GM21576 (cell line): ENCODE results near the gene NDUFAF8.
"Not testable (repeated sequence)": the region's sequence is repeated elsewhere in the genome, so short reads cannot be mapped to it uniquely, and the experiment has no call there.

ENCODE experiments used
- ATAC-seq: cut with Tn5 transposase; IDR thresholded peaks from one replicate; pipeline ENCODE4 v1.9.1; 2021; ENCODE audit warnings: mild to moderate bottlenecking, moderate library complexity; ENCODE audit not compliant: unreplicated experiment

Gene NDUFAF8

DNA sequence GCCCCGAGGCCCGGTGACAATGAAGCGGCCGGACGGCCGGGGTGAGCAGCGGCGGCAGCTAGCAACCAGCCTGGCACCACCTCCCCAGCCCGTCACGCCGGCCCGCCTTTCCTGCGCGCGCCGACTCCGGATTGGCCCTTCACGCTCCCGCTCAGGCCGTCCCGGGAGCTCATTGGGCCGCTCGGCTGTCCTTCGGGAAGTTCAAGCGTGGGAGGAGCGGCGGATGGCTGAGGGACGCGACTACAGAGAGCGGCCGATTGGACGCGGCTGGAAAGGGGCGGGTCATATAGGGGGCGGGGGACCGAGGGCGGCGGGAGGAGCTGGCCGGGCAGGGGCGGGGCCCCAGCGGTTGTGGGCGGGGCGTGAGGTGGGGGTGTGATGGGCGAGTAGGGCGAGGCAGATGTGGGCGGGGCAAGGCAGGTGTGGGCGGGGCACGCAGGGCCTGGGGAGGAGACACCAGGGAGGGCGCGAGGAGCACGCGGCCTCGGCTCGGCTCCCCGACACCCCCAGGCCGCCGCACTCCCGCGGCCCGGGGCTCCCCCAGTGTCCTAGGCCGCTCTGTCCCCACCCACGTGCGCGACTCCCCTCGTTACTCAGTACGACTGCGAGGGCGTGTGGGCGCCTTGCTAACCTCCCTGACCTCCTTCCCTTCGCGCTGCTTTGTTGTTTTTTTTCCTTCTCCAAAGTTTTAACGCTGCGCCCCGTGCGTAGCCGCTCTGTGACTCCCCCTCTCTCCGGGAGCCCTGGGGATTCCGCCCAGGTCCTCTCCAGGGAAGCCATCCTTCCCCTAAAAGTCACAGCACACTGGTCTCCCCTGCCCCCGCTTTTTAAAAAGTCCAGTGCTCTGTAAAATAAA is 16.0 kb upstream of the NDUFAF8 start, which contains the start of gene CEP131:
Gene CEP131 (minus strand): TSS at position 60 of the 856 bp plus-strand sequence. CDS start 2,909 bp downstream, outside the sequence.
- ATAC-seq, result peak; percentile 92

DNA sequence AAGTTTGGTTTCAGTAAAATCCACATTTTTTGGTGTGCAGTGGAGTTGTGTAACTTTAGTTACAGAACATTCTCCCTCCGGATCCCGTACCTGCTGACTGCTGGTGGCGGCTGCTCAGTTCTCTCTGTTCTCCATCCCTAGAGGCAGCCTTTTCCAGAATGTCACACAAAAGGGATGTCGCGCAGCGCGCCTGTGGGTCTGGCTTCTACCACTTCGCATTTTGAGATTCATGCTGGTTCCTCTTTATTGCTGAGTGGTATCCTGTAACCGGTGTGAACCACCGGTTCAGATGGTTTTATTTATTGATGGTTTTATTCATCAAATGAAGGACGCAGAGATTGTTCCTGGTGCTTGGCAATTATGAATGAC is 15.4 kb upstream of the NDUFAF8 start:
- ATAC-seq, result no peak

DNA sequence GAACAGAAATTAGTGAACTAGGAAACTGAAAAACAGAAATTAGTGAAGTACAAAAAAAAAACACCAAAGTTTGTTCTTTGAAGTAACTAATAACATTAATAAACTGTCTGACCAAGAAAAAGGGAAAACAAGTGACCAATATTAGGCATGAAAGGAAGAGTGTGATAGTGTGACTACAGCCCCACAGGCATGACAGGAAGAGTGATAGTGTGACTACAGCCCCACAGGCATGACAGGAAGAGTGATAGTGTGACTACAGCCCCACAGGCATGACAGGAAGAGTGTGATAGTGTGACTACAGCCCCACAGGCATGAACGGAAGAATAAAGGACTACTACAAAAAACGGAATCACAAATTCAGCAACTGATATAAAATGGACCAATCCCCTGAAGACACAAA is 11.5 kb upstream of the NDUFAF8 start:
- not testable (repeated sequence) for ATAC-seq

DNA sequence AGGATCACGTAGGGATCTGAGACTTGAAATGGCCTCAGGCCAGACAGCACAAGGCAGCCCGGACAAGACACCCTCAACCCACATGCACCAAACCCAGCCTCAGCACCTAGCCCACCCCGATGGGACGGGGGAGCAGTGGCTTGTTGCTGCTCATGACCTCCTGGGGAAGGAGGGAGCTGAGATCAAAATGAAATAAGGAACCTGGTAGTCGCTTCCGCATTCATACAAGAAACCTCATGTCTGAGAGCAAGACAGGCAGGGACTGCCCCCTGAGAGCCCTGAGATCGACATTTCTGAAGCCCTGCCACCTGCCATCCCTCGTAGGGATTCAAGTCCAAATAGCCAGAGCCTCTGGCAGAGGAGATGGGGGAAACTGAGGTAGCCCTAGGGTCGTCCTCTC is 10.7 kb upstream of the NDUFAF8 start:
- peak; percentile 47 for ATAC-seq

DNA sequence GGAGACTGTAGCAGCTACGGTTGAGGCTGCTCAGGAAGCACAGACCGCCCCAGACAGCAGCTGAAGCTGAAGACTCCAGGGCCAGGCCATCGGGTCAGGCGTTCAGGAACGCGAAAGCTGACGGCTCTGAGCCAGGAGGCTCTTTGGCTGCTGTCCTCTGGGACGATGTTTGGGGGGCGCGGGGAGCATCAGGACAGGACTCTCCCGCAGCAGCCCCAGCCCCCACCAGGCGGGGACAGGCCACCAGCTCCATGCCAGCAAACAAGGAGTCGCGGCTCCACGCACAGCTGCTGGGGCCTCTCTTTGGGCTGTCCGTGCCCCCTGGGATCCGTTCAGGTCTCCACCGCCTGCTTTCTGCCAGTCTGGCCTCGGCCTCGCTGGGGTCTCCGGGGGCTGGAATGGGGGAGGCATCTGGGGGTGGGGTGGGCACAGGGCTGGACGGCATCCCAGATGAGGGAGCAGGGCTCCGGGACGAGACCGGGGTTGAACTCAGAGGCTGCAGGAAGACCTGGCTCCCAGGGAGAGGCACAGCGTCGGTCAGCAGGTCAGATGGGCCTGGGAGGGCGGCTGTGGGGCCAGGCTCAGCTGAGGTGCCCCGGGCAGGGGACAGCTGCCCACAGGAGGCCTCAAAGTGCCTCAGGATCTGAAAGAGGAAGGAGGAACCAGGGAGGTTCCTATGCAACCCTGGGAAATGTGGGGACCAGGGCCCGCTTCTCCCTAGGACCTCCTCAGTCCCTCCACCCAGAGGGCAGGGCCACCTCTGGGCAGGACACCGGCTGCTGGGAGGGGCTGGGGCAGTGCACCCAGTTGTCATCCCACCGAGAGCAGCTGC is 10.1 kb upstream of the NDUFAF8 start:
- ATAC-seq, result no peak

DNA sequence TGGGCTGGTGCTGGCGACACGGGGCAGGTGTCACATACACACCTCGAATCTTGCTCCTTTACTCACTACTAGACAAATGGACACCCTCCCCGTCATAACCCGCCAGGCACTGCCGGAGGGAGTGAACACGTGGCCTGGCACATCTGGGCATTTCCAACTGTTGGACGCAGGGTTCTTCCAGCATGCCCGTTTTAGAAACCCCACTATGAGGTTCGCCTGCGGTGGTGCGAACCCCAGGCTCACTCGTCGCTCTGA is 9.5 kb upstream of the NDUFAF8 start:
- ATAC-seq, result no peak

DNA sequence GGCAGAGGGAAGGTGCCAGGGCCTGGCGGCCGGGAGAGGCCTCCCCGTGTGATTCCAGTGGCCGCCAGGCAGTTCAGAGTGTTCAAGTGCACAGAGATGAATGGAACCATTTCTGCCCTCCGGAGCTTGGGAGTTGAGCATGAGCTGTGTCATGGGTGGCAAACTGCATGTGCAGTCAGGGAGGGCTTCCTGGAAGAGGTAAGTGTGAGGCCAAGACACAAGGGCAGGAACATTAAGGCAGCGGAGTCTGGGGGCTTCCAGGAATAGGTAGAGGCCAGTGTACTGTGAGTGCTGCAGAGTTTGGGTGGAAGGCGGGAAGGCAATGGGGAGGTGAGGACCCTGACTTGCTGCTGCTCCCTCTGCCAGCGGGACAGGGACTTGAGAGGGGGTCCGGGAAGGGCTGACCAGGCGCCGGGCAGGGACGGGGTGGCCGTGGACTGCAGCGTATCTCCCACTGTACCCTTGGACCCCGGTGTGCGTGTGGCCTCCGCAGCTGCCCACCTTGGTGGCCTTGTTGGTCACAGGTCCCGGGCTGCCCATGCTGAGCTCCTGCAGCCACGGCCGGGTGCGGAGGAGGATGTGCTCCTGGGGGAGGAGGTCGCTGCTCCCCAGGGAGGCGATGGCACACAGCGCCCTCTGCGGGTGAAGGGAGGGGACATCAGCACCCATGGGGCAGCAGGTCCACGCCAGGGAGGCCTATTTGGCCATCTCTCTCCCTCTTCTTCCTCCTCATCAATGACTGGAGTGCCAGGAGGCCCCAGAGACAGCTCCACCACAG is 8.9 kb upstream of the NDUFAF8 start:
- no peak for ATAC-seq

DNA sequence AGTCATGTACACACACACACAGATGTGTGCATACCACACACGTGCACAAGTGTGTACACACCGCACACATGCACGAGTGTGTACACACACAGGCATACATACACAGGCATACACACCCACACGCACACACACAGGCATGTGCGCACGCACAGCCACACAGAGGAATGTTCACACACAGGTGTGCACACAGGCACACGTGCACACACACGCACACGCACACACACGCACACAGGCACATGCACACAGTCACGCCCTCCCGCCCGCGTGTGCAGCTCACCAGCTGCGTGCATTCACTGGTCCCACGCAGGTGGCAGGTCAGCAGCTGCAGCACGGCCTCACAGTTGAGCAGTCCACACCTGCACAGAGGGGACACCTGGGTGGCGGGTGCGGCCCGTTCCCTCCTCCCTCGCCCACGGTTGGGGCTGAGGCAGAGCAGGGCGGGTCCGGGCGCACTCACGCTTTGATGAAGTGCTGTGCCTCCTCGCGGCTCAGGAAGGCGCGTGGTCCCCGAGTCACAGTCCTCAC is 7.9 kb upstream of the NDUFAF8 start:
- no peak for ATAC-seq

DNA sequence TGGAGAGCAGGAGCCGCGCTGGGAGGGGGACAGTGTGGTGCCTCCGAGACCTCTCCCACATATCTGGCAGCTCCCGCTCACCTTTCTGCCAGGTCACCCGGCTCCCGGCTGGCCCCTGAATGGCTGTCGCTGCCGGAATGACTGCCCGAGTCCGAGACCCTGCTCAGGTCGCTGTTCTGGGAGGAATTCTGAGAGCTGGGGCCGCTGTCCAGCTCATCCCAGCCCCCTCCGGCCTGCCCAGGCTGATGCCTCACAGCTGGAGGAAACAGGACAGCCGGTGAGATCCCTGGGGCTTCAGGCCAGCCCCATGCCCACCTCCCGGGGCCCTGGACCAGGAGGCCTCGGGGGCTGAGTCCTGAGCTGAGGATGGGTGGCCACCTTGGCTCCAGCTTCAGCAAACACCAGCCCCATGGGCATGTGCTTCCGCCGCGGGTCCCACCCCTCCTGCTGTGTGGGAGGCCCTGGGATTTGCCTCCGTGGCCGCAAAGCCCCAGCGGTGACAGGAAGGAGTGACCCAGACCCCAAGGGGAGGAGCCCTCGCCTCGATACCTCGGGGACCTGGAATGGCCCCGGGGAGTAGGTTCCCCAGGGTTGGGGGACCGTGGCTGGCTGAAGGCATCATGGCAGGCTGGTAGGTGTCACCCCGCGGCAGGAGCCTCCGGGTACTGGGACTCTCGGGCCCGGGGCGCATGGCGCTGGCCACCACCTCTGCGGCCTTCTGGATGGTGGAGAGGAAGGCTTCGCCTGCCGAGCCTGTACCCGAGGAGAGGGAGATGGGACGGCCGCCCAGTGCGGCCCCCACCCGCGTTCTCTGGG is 7.1 kb upstream of the NDUFAF8 start:
- ATAC-seq, result no peak

DNA sequence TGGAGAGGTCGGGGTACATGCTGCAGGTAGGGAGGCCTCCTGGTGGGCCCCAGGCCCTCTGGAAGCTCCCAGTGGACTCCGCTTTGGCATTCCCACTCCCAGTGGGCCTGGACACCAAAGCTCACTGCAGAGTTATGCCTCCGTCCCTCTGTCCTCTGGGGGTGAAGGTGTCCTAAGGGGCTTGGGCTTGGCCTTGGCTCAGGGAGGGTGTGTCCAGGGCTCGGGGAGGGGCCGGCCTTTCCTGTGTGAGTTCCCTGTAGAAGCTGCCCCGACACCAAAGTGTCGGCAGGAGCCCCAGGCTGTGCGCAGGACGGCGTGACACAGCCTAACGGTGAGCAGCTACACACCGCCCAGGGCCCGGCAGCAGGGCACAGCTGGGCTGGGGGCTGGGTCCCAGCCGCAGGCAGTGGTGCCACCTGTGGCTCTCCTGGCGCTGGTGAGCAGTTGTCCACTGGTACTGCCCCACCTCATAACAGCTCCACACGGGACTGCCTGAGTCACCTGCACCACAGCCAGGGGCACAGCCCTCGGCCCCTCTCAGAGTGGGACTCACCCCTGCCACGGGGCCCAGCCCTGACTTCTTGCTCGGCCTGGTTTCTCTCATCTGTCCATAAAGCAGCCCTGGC is 6.4 kb upstream of the NDUFAF8 start:
- ATAC-seq, result no peak

DNA sequence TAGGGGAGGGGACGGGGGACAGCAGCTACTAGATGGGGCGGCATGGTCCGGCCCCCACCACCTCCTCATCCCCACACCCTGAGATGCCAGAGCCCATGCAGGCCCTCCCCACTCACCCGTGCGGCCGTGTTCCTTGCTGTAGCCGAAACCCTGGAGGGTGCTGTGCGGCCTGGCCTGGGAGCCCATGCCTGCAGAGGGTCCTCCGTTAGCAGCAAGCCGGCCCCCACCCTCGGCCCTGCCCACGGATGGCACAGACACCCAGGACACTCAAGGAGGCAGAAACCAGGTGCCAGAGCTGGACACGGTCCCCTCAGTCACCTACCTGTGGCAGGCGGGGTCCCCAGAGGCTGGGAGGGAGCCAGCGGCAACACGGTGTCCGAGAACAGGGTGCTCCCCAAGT is 5.8 kb upstream of the NDUFAF8 start:
- no peak for ATAC-seq

DNA sequence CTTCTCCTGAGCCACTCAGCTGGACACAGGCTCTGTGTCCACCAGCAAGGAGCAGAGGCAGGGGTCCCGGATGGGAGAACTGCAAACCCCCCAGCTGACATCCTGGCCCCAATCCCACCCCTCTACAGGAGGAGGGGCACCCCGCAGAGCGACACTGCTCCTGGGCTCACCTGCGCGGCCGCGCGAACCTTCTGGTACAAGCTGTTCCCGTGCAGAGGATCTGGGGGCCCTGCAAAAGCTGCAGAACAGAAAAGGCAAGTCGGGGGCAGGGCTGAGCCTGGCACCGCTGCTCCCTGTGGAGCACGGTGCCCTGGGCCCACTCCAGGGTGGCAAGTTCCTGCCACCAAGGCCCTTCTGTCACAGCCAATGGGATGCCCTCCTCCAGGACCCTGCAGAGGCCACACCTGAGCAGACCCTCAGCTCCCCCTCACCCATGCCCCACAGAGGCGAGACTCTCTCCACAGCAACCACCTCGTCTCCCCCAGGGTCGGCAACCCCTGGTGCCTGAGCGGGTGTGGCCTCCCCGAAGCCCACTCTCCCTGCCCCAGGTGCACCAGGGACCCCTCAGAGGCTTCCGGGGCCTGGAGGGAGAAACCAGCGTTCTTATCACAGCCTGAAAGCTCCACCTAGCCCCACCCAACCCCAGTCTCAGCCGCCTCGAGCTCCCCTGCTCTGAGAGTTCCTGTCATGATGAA is 5.2 kb upstream of the NDUFAF8 start:
- no peak for ATAC-seq

DNA sequence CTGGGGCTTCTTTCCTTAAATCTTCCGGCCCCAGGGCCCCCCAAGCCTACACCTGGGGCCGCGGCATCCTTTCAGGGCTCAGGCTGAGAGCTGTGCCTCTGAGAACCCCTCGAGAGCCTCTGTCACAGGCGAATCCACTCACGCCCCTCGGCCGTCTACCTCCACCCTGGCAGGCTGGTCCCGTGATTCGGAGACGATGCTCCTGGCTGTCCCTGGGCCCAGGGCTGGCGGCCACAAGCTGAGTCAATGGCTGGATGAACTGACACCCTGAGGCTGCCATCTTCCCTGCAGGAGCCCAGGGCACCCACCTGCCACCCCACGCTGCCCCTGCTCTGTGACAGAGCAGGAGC is 4.6 kb upstream of the NDUFAF8 start:
- no peak for ATAC-seq

DNA sequence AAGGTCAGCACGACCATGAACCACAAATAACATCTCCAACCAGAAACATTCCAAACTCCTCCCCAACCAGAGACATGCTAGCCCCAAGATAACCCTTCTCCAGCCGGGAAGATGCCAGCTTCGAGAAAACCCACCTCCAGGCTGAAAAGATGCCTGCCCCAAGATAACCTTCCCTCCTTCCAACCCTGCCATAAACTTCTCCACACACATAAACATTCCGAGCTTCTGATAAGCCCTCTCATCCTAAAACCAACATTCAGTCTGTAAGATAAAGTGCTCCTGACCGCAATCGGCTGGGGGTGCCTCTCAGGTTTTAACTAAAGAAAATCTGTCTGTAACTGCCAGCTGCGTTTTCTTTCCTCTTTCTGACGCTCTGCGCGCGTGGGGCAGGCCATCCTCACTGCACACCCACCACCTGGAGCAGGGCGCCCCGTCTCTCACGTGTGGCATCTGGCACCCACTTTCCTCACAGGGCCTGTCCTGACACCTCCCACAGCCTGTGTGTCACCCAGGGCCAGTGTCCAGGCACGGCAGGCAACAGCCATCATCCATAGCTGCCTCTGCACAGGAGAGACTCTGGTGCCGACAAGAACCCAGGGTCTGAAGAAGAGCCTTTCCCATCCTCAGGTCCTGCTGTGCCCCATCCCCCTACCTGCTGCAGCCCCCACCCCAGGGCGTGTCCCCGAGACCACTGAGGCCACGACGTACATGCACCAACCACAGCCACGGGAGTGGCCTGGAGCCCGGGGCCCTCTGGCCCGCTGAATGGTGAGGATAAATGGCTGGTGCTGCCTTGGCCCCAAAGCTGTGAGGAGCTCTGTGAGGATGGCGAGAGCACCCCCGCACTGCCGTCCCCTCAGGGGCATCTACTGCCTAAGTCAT is 3.9 kb upstream of the NDUFAF8 start:
- ATAC-seq, result no peak

DNA sequence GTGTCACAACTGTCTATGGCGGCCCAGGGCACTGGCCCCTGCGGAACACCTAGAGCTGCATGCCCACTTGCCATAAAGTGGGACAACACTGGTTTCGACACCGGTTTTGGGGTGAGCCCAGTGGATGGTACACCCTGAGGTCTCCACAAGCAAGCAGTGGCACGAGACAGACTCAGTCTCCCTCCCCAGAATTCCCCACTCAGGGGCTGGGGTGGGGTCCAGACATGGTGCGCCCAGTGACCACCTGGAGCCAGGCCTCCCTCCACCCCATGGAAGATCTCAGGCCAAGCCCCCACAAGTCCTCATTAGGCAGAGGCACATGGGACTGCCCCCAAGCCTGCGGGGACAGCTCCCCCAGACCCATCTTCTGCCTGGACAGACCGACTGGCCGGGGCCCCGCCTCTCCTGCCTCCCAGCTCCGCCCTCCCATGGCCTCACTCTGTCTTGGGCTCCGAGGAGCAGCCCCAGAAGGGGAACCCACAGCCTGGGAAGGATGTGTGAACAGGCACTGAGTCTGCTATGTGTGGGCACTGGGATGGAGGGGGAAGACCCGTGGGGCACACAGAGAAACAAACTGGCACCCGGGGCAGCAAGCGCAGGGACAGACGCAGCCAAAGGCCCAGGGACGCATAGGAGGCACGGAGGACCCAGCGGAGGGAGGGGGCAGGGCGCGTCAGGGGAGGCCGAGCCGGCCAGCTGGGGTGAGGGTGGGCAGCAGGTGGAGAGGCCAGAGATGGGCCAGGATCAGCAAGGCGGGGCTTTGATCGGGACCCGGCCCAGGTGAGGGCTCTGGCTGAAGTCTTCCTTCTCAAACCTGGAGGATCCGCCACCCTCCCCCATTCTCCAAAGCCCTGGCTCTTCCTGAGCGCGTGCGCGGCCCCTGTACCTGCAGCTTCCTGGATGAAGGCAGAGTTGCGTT is 3.0 kb upstream of the NDUFAF8 start:
- no peak for ATAC-seq

DNA sequence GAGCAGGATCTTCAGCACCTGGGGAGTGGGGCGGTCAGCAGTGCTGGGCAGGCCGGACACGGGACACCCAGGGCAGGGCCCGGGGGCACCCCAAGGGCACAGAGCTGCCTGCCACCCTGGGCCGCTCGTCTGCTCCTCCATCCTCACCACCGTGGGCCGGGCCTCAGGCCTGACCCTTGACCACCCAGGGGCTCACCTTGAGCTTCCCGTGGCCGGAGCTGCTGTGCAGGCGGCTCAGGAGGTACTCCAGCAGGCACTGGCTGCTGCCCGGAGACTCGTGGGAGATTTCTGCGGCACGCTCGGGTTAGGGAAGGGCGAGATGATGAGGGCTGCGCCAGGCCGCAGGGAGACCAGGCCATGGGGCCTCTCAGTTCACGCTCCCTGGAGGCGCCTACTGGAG is 2.3 kb upstream of the NDUFAF8 start:
- no peak for ATAC-seq
